Breast epithelium (tissue), 3 donors: ENCODE results near the gene A3GALT2.

Experiments
- CTCF ChIP-seq, 3 donors: fragments of 450-650 bp; IDR thresholded peaks; one replicate each; pipeline ENCODE4 v1.5.1; 2016 to 2017; ENCODE audit warnings: antibody characterized with exemption in 3 of 3, mild to moderate bottlenecking in 3 of 3, moderate library complexity in 3 of 3
- POLR2A ChIP-seq: fragments of 450-650 bp; IDR thresholded peaks from one replicate; pipeline ENCODE4 v1.6.1; 2016; ENCODE audit warnings: antibody characterized with exemption, mild to moderate bottlenecking, moderate library complexity

GRCh38 chr1:33280091-33280661 lies 40.7 kb downstream of the A3GALT2 start:
- TF ChIP-seq CTCF (IDR thresholded peaks at IDR 0.05): no peak
- TF ChIP-seq POLR2A: no peak
